K562 (cell line): ENCODE results near the gene ACAD10. TPM values are rescaled to one million over a fixed set of nuclear protein-coding genes. Genes with fewer than 3 reads are reported as not detected.
A peak's percentile ranks its signal among the peaks of the same experiment; 100 is the strongest.

ENCODE experiments used
- ASH1L ChIP-seq: fragments of 450-650 bp; IDR thresholded peaks from 2 replicates; pipeline ENCODE4 v1.6.1; 2018; ENCODE audit warnings: borderline replicate concordance, mild to moderate bottlenecking, low read depth; ENCODE audit not compliant: partially characterized antibody
- BHLHE40 ChIP-seq: IDR thresholded peaks from 2 replicates; pipeline ENCODE4 v1.6.1; 2011; ENCODE audit warnings: low read length, improper control_type of control experiment
- CSDE1 ChIP-seq, 2 experiments: fragments of 450-650 bp; IDR thresholded peaks; 2 replicates each; pipeline ENCODE4 v1.6.1; 2016; ENCODE audit warnings: mild to moderate bottlenecking in 1 of 2
- E2F3 ChIP-seq: fragments of 250-450 bp; sonication (Bioruptor Pico); IDR thresholded peaks from 2 replicates; pipeline ENCODE4 v1.4.0; 2020; ENCODE audit warnings: mild to moderate bottlenecking
- E2F6 ChIP-seq, 2 experiments: IDR thresholded peaks; 2 replicates each; pipeline ENCODE4 v1.6.1; 2011; ENCODE audit warnings: borderline replicate concordance in 1 of 2, control low read depth in 1 of 2, low read depth in 1 of 2, low read length in 1 of 2, mild to moderate bottlenecking in 1 of 2, mixed read lengths in 1 of 2, moderate library complexity in 1 of 2; ENCODE audit not compliant: insufficient read depth in 1 of 2, insufficient read length in 1 of 2, poor library complexity in 1 of 2, severe bottlenecking in 1 of 2; ENCODE audit errors: extremely low read depth in 1 of 2
- ETS2 ChIP-seq: IDR thresholded peaks from 2 replicates; pipeline ENCODE4 v1.6.1; 2016; ENCODE audit warnings: borderline replicate concordance, missing genetic modification characterization, mild to moderate bottlenecking, moderate library complexity, missing compliant biosample characterization; ENCODE audit not compliant: poor library complexity, severe bottlenecking
- FOS ChIP-seq: IDR thresholded peaks from 3 replicates; pipeline ENCODE4 v1.6.1; 2011; ENCODE audit not compliant: insufficient read length; ENCODE audit errors: extremely low read depth
- GTF2B ChIP-seq: IDR thresholded peaks from 2 replicates; pipeline ENCODE4 v1.6.1; 2011; ENCODE audit not compliant: insufficient read length; ENCODE audit errors: extremely low read depth
- JUND ChIP-seq, 2 experiments: IDR thresholded peaks; 2 replicates in 1 of 2; 3 replicates in 1 of 2; pipeline ENCODE4 v1.6.1; 2011; ENCODE audit warnings: borderline replicate concordance in 2 of 2, low read depth in 2 of 2, low read length in 2 of 2, improper control_type of control experiment in 1 of 2, missing biosample characterization in 1 of 2, missing genetic modification characterization in 1 of 2, missing genetic modification reagents in 1 of 2
- KDM5B ChIP-seq: fragments of 200-600 bp; sonication (generic); IDR thresholded peaks from 2 replicates; pipeline ENCODE4 v1.6.1; 2012; ENCODE audit warnings: low read depth, mild to moderate bottlenecking, moderate library complexity, low read length, control low read depth, inconsistent platforms; ENCODE audit not compliant: insufficient replicate concordance
- KLF1 ChIP-seq: fragments of 450-650 bp; IDR thresholded peaks from 2 replicates; pipeline ENCODE4 v1.6.1; 2016; ENCODE audit warnings: missing genetic modification characterization, missing compliant biosample characterization
- RFX5 ChIP-seq: IDR thresholded peaks from 2 replicates; pipeline ENCODE4 v1.6.1; 2011; ENCODE audit warnings: low read depth, mild to moderate bottlenecking, improper control_type of control experiment, low read length
- STAG1 ChIP-seq: sonication (generic); formaldehyde crosslinking; IDR thresholded peaks from 2 replicates; pipeline ENCODE4 v1.5.0; 2020; ENCODE audit warnings: missing genetic modification reagents, borderline replicate concordance
- TAF1 ChIP-seq: IDR thresholded peaks from 2 replicates; pipeline ENCODE4 v1.6.1; 2011; ENCODE audit warnings: mild to moderate bottlenecking, low read length, moderate library complexity; ENCODE audit not compliant: insufficient read depth, control insufficient read depth, severe bottlenecking; ENCODE audit errors: extremely low read depth
- TCF7 ChIP-seq: sonication (generic); IDR thresholded peaks from 2 replicates; pipeline ENCODE4 v1.6.1; 2016; ENCODE audit warnings: antibody characterized with exemption, borderline replicate concordance
- THRAP3 ChIP-seq: fragments of 450-650 bp; IDR thresholded peaks from 2 replicates; pipeline ENCODE4 v1.6.1; 2016; ENCODE audit warnings: mild to moderate bottlenecking, inconsistent platforms, borderline replicate concordance
- ZNF121 ChIP-seq: sonication (generic); formaldehyde crosslinking; conservative IDR thresholded peaks from 2 replicates; pipeline ENCODE4 v1.8.0; 2022; ENCODE audit warnings: missing genetic modification reagents
- ZNF133 ChIP-seq: fragments of 250-450 bp; sonication (Bioruptor Pico); IDR thresholded peaks from 2 replicates; pipeline ENCODE4 v1.4.0; 2020; ENCODE audit warnings: mild to moderate bottlenecking
- ZNF197 ChIP-seq: fragments of 200-800 bp; sonication (Bioruptor generic); IDR thresholded peaks from 2 replicates; pipeline ENCODE4 v1.6.1; 2016; ENCODE audit warnings: low read depth, missing genetic modification characterization, missing compliant biosample characterization
- ZNF316 ChIP-seq: fragments of 450-650 bp; IDR thresholded peaks from 2 replicates; pipeline ENCODE4 v1.6.1; 2016
- ZNF408 ChIP-seq: fragments of 250-450 bp; sonication (Bioruptor Pico); IDR thresholded peaks from 2 replicates; pipeline ENCODE4 v1.4.0; 2020; ENCODE audit warnings: low read depth, mild to moderate bottlenecking, moderate library complexity
- polyA plus RNA-seq, 8 experiments: library from polyadenylated mRNA; depleted of rRNA in 4 of 8; stranded (reverse) in 5 of 8; unstranded in 3 of 8; fragments of >200 nt; fragmentation: Nextera tagmentation in 2 of 8; fragmentation: Illumina TruSeq in 1 of 8; extraction: Ambion mirVana in 2 of 8; extraction: Trizol in 1 of 8; gene quantifications; 2 replicates each; pipeline versions ENCODE4 v1.2.1 to v1.2.3, GENCODE V29; 2011 to 2014; ENCODE audit warnings: inconsistent platforms in 1 of 8, missing spikeins in 1 of 8
- total RNA-seq, 7 experiments: library from RNA; depleted of rRNA in 6 of 7; stranded (reverse); fragments of >200 nt in 6 of 7; fragmentation: Illumina TruSeq in 2 of 7; extraction: Trizol in 2 of 7; gene quantifications; 2 replicates each; pipeline versions ENCODE4 v1.2.1 to v1.2.3, GENCODE V29; 2011 to 2021; ENCODE audit warnings: low replicate concordance in 1 of 7
- TF ChIP-seq, protein P1 (sequence below): sonication (generic); formaldehyde crosslinking; IDR thresholded peaks from 2 replicates; pipeline ENCODE4 v1.8.1; 2022; ENCODE audit warnings: missing genetic modification reagents
- TF ChIP-seq, protein P2 (sequence below): fragments of 450-650 bp; conservative IDR thresholded peaks from 2 replicates; pipeline ENCODE4 v1.6.1; 2016; ENCODE audit warnings: missing genetic modification characterization, low read depth, mild to moderate bottlenecking, control low read depth, missing compliant biosample characterization

The ACAD10 gene
- total and polyA plus RNA-seq, 9 of the 15 experiments (the other 6 are each of a cell fraction or from before 2014, with no cell fraction given) = 2.3 to 19.2 (median 12.0) TPM

DNA sequence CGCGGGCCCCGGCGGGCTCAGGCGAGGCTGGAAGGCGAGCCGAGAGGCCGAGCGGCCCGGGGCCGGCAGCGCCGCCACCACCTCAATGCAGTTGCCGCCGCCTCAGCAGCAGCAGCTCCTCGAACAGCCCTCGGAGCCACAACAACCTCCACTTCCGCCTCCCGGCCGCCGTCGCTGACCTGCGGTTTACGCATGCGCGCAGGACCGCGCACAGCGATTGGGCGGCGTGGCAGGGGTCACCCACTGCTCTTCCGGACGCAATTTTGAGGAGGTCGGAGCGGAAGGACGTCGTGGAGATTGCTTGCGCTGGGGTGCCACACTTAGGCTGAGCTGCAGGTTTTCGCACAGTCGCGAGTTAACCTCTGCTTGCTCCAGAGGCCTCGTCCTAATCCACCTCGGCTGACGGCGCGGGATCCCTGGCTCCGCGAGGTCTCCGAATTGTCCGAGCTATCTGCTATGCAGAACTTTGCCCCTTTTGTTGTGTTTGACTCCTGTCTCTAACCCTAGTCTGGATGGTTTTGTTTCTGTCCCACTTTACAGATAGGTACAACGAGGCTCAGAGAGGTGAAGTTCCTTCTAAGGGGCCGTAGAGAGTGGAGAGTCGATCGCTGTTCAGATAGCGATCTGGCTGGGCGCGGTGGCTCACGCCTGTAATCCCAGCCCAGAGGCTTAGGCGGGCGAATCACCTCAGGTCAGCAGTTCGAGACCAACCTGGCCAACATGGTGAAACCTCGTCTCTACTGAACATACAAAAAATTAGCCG is at the start of gene ACAD10, which contains the start of gene BRAP (continued):
- TF ChIP-seq ASH1L (no peak), ZNF197 (CRISPR knock-in tag) (peak; percentile 76; the same call in 1 of the 2 replicates), GTF2B (no peak), THRAP3 (no peak), ZNF316 (no peak), TAF1 (peak; percentile 85), RFX5 (no peak), TCF7 (0 out of 2 replicates have a peak, but pooled peaks have one; percentile 19), BHLHE40 (no peak), CSDE1 (IDR thresholded peaks at IDR 0.05) (no peak), JUND (IDR thresholded peaks at IDR 0.05; ENCODE audit: borderline replicate concordance, low read depth, low read length) (no peak), JUND (tag; IDR thresholded peaks at IDR 0.05; ENCODE audit: borderline replicate concordance, low read depth, low read length) (peak; percentile 29; the same call in 1 of the 3 replicates), ZNF133 (CRISPR knock-in tag) (no peak), KLF1 (no peak), E2F6 (IDR thresholded peaks at IDR 0.05; ENCODE audit: borderline replicate concordance in 1 of 2, extremely low read depth in 1 of 2, insufficient read depth in 1 of 2, insufficient read length in 1 of 2, low read depth in 1 of 2, low read length in 1 of 2, poor library complexity in 1 of 2, severe bottlenecking in 1 of 2) (peak; percentile 16 to 70), FOS (peak; percentile 37), ZNF408 (CRISPR knock-in tag) (no peak), ZNF121 (CRISPR knock-in tag) (no peak), ETS2 (tag) (no peak), E2F3 (CRISPR knock-in tag) (no peak), STAG1 (CRISPR knock-in tag) (no peak), KDM5B (peak; percentile 89)
- TF ChIP-seq, protein P1, sequence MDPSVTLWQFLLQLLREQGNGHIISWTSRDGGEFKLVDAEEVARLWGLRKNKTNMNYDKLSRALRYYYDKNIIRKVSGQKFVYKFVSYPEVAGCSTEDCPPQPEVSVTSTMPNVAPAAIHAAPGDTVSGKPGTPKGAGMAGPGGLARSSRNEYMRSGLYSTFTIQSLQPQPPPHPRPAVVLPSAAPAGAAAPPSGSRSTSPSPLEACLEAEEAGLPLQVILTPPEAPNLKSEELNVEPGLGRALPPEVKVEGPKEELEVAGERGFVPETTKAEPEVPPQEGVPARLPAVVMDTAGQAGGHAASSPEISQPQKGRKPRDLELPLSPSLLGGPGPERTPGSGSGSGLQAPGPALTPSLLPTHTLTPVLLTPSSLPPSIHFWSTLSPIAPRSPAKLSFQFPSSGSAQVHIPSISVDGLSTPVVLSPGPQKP (CRISPR knock-in tag) = no peak
- TF ChIP-seq, protein P2, sequence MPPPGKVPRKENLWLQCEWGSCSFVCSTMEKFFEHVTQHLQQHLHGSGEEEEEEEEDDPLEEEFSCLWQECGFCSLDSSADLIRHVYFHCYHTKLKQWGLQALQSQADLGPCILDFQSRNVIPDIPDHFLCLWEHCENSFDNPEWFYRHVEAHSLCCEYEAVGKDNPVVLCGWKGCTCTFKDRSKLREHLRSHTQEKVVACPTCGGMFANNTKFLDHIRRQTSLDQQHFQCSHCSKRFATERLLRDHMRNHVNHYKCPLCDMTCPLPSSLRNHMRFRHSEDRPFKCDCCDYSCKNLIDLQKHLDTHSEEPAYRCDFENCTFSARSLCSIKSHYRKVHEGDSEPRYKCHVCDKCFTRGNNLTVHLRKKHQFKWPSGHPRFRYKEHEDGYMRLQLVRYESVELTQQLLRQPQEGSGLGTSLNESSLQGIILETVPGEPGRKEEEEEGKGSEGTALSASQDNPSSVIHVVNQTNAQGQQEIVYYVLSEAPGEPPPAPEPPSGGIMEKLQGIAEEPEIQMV = no peak
